22Rv1 (cell line): ENCODE data around the gene ACOX3.

Source experiments
- H3K27ac ChIP-seq: fragments of 450-650 bp; 2 replicates; pipeline ENCODE4 v1.5.1; 2017
- CTCF ChIP-seq: fragments of 450-650 bp; IDR thresholded peaks from 2 replicates; pipeline ENCODE4 v1.5.1; 2017; ENCODE audit warnings: mild to moderate bottlenecking
- ZFX ChIP-seq: fragments of 450-650 bp; IDR thresholded peaks from 2 replicates; pipeline ENCODE4 v1.6.1; 2017; ENCODE audit warnings: antibody characterized with exemption, borderline replicate concordance

Gene ACOX3

GRCh38 chr4:8465615-8466611 is 25.4 kb upstream of the ACOX3 start:
- TF ChIP-seq CTCF (no peak), ZFX (no peak)
- H3K27ac ChIP-seq = no peak overlapping the region

- TF ChIP-seq ZFX (no peak), CTCF (no peak)
- no peak overlapping the region for H3K27ac ChIP-seq
Measured at GRCh38 chr4:8464381-8464780, 23.9 kb upstream of the ACOX3 start.

GRCh38 chr4:8463811-8464210 is 23.3 kb upstream of the ACOX3 start:
- no peak overlapping the region for H3K27ac ChIP-seq
- no peak for TF ChIP-seq ZFX
- no peak for TF ChIP-seq CTCF

GRCh38 chr4:8461616-8462015 is 21.1 kb upstream of the ACOX3 start:
- TF ChIP-seq ZFX (no peak), CTCF (no peak)
- H3K27ac ChIP-seq = no peak overlapping the region

GRCh38 chr4:8461086-8461485 is 20.6 kb upstream of the ACOX3 start:
- TF ChIP-seq ZFX (no peak), CTCF (no peak)
- H3K27ac ChIP-seq = no peak overlapping the region

- TF ChIP-seq ZFX = no peak
- no peak for TF ChIP-seq CTCF
- no peak overlapping the region for H3K27ac ChIP-seq
Measured at GRCh38 chr4:8459867-8460445, 19.4 kb upstream of the ACOX3 start.
